Measurements from ENCODE around the gene GPR141.
"Not testable (repeated sequence)": the region's sequence is repeated elsewhere in the genome, so short reads cannot be mapped to it uniquely, and the experiment has no call there.

The GPR141 gene

GRCh38 chr7:37701769-37702168 is 18.2 kb downstream of the GPR141 start:
- no peak for DNase-seq (ENCODE audit: low read depth)
- no peak overlapping the region for H3K4me3 ChIP-seq (ENCODE audit: low read length)
- TF ChIP-seq, protein P1, sequence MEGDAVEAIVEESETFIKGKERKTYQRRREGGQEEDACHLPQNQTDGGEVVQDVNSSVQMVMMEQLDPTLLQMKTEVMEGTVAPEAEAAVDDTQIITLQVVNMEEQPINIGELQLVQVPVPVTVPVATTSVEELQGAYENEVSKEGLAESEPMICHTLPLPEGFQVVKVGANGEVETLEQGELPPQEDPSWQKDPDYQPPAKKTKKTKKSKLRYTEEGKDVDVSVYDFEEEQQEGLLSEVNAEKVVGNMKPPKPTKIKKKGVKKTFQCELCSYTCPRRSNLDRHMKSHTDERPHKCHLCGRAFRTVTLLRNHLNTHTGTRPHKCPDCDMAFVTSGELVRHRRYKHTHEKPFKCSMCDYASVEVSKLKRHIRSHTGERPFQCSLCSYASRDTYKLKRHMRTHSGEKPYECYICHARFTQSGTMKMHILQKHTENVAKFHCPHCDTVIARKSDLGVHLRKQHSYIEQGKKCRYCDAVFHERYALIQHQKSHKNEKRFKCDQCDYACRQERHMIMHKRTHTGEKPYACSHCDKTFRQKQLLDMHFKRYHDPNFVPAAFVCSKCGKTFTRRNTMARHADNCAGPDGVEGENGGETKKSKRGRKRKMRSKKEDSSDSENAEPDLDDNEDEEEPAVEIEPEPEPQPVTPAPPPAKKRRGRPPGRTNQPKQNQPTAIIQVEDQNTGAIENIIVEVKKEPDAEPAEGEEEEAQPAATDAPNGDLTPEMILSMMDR (IDR thresholded peaks at IDR 0.05; ENCODE audit: insufficient read depth, low read depth, low read length, missing control alignments), result no peak

GRCh38 chr7:37703361-37703760 is 19.8 kb downstream of the GPR141 start:
- no peak for DNase-seq (ENCODE audit: low read depth)
- no peak overlapping the region for H3K4me3 ChIP-seq (ENCODE audit: low read length)
- TF ChIP-seq, protein P1 (IDR thresholded peaks at IDR 0.05; ENCODE audit: insufficient read depth, low read depth, low read length, missing control alignments), result no peak

DNA sequence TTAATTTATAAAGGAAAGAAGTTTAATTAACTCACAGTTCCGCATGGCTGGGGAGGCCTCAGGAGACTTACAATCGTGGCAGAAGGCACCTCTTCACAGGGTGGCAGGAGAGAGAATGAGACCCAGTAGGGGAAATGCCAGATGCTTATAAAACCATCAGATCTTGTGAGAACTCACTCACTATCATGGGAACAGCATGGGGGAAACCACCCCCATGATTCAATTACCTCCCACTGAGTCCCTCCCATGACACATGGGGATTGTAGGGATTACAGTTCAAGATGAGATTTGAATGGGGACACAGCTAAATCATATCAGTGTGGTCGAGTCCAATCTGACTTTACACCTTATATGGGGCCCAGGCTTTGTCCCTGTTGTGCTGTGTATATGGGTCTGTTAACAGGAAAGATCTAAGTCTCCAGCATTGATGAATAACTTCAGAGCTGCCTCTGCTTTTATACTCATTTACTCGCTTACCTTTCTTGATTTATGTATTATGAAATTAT is 20.8 kb downstream of the GPR141 start:
- DNase-seq (ENCODE audit: low read depth); H3K4me3 ChIP-seq (ENCODE audit: low read length): not testable (repeated sequence)

DNA sequence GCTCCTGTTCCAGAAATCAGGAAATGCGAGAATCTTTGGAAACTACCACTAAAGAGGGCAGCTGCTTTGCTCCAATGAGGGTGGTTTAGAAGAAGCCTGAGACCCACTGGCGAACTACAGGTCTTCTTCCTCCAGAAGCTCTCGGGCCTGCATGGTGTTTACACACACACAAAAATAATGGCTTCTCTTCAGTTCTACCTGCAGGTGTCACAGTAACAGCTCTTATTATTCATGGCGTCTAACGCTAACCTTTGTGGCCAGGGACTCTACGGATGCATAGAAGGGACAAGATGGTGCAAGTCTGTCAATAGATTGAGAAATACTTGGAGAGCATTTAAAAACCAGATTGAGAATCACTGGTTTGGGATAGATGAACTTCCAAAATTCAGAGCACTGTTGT is 22.4 kb downstream of the GPR141 start:
- DNase-seq (ENCODE audit: low read depth), result no peak
- H3K4me3 ChIP-seq (ENCODE audit: low read length), result no peak overlapping the region
- TF ChIP-seq, protein P1 (IDR thresholded peaks at IDR 0.05; ENCODE audit: insufficient read depth, low read depth, low read length, missing control alignments), result no peak

DNA sequence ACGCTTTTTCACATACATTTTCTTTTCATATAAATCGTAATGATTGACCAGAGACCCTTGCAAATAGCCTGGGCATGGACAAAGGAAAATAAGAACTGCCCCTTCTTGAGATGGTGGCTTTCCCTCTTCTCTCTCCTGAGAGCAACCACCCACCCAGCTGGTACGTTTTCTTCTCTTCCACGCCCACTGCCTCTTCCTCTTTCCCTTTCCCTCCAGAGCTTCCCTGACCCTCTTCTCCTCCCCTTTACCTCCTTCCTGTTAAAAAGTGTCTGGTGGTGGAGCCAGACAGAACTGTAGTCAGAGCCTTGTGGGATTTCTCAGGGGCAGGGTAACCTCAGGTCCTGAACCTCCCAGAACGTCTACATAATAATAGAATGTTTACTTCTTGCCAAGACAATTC is 23.2 kb downstream of the GPR141 start:
- DNase-seq (ENCODE audit: low read depth), result no peak
- TF ChIP-seq, protein P1 (IDR thresholded peaks at IDR 0.05; ENCODE audit: insufficient read depth, low read depth, low read length, missing control alignments), result no peak
- H3K4me3 ChIP-seq (ENCODE audit: low read length), result no peak overlapping the region

DNA sequence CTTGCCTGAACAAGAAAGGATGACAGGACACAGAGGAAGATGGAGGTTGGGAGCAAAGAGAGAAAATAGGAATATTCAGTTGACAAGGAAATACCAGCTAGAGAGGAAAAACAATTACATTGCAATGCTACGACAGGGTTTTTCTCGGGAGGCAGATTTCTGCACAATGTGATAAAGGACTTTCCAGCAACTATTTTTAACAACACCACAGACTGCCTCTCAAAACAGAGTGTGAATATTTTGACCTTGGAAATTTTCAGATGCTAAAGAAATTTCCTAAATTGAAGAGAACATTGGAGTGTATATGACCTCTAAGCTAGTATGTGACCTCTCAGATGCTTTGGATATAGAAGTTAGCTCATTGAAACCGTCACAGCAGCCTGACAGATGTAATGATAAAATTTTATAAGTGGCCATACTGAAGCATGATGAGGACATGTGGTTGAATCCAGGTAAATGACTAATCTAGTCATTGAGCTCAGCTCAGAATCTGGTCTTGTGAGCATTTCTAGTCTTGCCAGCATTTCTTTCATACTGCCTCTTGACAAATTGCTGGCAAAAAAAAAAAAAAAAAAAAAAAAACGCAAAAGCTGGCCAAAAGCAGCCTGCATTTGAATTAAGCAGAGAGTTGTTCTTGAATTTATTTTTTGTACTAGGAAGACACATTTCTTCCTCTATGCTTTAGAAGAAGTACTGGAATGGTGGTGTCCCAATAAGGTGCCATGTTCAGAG is 24.4 kb downstream of the GPR141 start:
- TF ChIP-seq, protein P1 (IDR thresholded peaks at IDR 0.05; ENCODE audit: insufficient read depth, low read depth, low read length, missing control alignments), result no peak
- no peak overlapping the region for H3K4me3 ChIP-seq (ENCODE audit: low read length)
- no peak for DNase-seq (ENCODE audit: low read depth)

GRCh38 chr7:37709631-37710509 is 26.3 kb downstream of the GPR141 start:
- DNase-seq (ENCODE audit: low read depth), result no peak
- H3K4me3 ChIP-seq (ENCODE audit: low read length), result no peak overlapping the region
- TF ChIP-seq, protein P1 (IDR thresholded peaks at IDR 0.05; ENCODE audit: insufficient read depth, low read depth, low read length, missing control alignments), result no peak
